Esophagus (tissue), 2 donors: ENCODE results near the gene GSE1. TPM values are rescaled to one million over a fixed set of nuclear protein-coding genes. Genes with fewer than 3 reads are reported as not detected.

Experiments used
- H3K27ac ChIP-seq, 2 donors: one replicate each; pipeline ENCODE4 v1.5.1; 2013; ENCODE audit warnings: low read depth in 2 of 2, mild to moderate bottlenecking in 2 of 2, inconsistent platforms in 1 of 2, low read length in 1 of 2, moderate library complexity in 1 of 2
- H3K27me3 ChIP-seq, 2 donors: one replicate each; pipeline ENCODE4 v1.6.1; 2013; ENCODE audit warnings: low read length in 2 of 2, control low read depth in 1 of 2, mild to moderate bottlenecking in 1 of 2; ENCODE audit not compliant: insufficient read depth in 2 of 2, control insufficient read depth in 1 of 2
- H3K36me3 ChIP-seq, 2 donors: one replicate each; pipeline ENCODE4 v1.6.1; 2013; ENCODE audit warnings: low read length in 1 of 2; ENCODE audit not compliant: control insufficient read depth in 2 of 2, insufficient read depth in 2 of 2
- H3K4me1 ChIP-seq, 2 donors: one replicate each; pipeline ENCODE4 v1.6.1; 2013; ENCODE audit warnings: low read length in 1 of 2; ENCODE audit not compliant: control insufficient read depth in 2 of 2, insufficient read depth in 2 of 2
- H3K4me3 ChIP-seq, 2 donors: one replicate each; pipeline ENCODE4 v1.5.1; 2013; ENCODE audit warnings: low read length in 2 of 2, mild to moderate bottlenecking in 2 of 2, low read depth in 1 of 2, moderate library complexity in 1 of 2
- H3K9me3 ChIP-seq, 2 donors: one replicate each; pipeline ENCODE4 v1.6.1; 2013; ENCODE audit warnings: mild to moderate bottlenecking in 2 of 2, low read depth in 1 of 2, low read length in 1 of 2, moderate library complexity in 1 of 2; ENCODE audit not compliant: control insufficient read depth in 2 of 2, insufficient read depth in 1 of 2
- WGBS, 2 donors: extraction: QIAGEN DNeasy Blood & Tissue Kit; methylation state at CpG; one replicate each; pipeline ENCODE4 v1.1.7; 2013; 5-methylcytosine and 5-hydroxymethylcytosine counted together
- polyA plus RNA-seq, 2 donors: library from polyadenylated mRNA; stranded (reverse); fragments of 200-250 nt; gene quantifications; one replicate each; pipeline ENCODE4 v1.2.3, GENCODE V29; 2013
- donor health status: healthy with polysubstance abuse.
- donor health status: Bipolar disorder and iron deficiency.

GSE1 gene
- polyA plus RNA-seq, 2 donors = 8.9 to 19.6 TPM

DNA sequence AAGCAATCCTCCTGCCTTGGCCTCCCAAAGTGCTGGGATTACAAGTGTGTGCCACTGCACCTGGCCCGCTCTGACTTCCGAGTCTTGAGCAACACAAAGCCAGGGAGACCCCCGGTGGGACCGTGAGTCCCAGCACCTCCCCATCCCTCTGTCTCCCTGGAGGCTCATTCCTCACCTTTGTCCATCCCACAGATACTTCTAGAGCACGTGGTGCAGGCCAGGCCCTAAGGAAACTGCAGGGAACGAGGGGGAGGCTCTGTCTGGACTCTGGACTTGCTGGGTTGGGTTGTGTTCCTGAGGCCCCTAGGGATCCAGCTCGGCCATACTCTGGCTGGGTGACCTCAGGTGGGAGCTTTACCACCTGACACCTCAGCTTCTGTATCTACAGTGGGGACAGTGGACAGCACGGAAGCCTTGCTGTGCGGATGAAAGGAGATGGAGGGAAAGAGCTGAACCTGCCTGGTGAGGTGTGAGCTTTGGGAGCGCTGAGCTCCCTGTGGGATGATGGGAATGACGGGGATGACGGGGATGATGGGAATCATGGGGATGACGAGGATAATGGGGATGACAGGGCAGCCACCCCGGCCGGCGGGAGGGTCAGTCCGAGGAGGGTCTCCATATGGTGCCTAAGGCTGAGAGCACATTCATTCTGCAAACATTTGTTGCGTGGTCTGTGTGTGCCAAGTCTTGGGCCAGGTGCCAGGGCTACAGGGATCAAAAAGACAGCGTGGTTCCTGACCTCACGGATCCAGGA, 111.2 kb downstream of the GSE1 start:
- no peaks in the 10 kb centered on the region for H3K27me3 ChIP-seq
- H3K4me1 ChIP-seq = peaks cover 3% of the 10 kb centered on the region in 2 donors
- H3K4me3 ChIP-seq = no peak overlapping the region
- H3K36me3 ChIP-seq = peaks cover 0 to 13% of the 10 kb centered on the region in 2 donors
- WGBS, 2 donors = 86% methylated on average over 20 of the region's 20 CpGs
- no peaks in the 10 kb centered on the region for H3K9me3 ChIP-seq
- no peak overlapping the region for H3K27ac ChIP-seq

DNA sequence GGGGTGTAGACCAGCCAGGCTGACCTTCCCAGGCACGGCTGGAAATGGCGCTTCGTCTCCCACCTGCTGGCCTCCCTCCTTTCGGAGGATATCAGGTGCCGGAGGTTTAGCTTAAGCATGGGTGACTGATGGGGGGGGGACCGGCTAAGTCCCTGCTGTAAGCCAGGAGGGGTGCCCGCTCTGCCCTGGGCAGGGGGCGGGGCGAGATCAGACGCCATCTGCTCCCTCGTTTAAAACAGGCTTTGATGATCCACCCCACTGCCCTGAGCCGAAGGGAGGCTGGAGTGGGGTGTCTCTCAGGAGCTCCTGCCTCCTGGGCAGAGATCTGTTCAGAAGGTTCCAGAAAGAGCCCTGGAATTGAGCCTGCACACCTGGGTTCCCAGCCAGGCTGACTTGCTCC, 111.8 kb downstream of the GSE1 start:
- Histone ChIP-seq H3K9me3 (no peaks in the 10 kb centered on the region), H3K36me3 (peaks cover 0 to 13% of the 10 kb centered on the region in 2 donors), H3K27me3 (no peaks in the 10 kb centered on the region), H3K27ac (no peak overlapping the region), H3K4me3 (no peak overlapping the region), H3K4me1 (peaks cover 3% of the 10 kb centered on the region in 2 donors)
- 92 to 94% methylated on average over 10 to 12 of the region's 12 CpGs for WGBS, 2 donors

Other genes starting within 250 kb of the GSE1 start
- gene GINS2, start 75.6 kb downstream of the GSE1 start, polyA plus RNA-seq = 1 to 10 TPM; 3.2 to 6.6 TPM
- 10 to 100 TPM in 1 of 2 donors, 1 to 10 TPM in 1; 9.7 to 19.0 TPM for gene C16orf74, start 137.8 kb downstream of the GSE1 start, polyA plus RNA-seq
- 10 to 100 TPM in 1 of 2 donors, 1 to 10 TPM in 1; 6.2 to 15.1 TPM for gene EMC8, start 186.2 kb downstream of the GSE1 start, polyA plus RNA-seq
- gene COX4I1, start 186.4 kb downstream of the GSE1 start, polyA plus RNA-seq = 1,000 to 10,000 TPM in 1 of 2 donors, 100 to 1,000 TPM in 1; 884 to 1,078 TPM